GM18507 (cell line): ENCODE results near the gene RNF167.

Experiments
- DNase-seq: peaks from one replicate; pipeline ENCODE4 v3.0.0; 2011; ENCODE audit warnings: low read depth; ENCODE audit not compliant: insufficient read length; ENCODE audit errors: extremely low spot score
- FAIRE-seq: peaks from 2 replicates; lab custom pipeline; 2011; peaks lifted over from hg19 to GRCh38; lab: Jason Lieb, UNC

Gene RNF167

GRCh38 chr17:4939796-4940554, at the start of gene RNF167, which contains the start of gene SLC25A11:
Gene RNF167, plus strand, starts transcription at chr17:4940268. Its CDS starts 642 bp downstream, at chr17:4940910.
Gene SLC25A11, minus strand, starts transcription at chr17:4940046. Its CDS starts 136 bp downstream, at chr17:4939910.
- peak; percentile 88 for DNase-seq
- peak; percentile 100 for FAIRE-seq

GRCh38 chr17:4891411-4892410, 48.4 kb upstream of the RNF167 start:
- DNase-seq: no peak
- FAIRE-seq: no peak

- no peak for DNase-seq
- FAIRE-seq: no peak
Observed at GRCh38 chr17:4892499-4893221, 47.4 kb upstream of the RNF167 start.

GRCh38 chr17:4893272-4893671, 46.8 kb upstream of the RNF167 start:
- DNase-seq (no peak), FAIRE-seq (no peak)

DNA sequence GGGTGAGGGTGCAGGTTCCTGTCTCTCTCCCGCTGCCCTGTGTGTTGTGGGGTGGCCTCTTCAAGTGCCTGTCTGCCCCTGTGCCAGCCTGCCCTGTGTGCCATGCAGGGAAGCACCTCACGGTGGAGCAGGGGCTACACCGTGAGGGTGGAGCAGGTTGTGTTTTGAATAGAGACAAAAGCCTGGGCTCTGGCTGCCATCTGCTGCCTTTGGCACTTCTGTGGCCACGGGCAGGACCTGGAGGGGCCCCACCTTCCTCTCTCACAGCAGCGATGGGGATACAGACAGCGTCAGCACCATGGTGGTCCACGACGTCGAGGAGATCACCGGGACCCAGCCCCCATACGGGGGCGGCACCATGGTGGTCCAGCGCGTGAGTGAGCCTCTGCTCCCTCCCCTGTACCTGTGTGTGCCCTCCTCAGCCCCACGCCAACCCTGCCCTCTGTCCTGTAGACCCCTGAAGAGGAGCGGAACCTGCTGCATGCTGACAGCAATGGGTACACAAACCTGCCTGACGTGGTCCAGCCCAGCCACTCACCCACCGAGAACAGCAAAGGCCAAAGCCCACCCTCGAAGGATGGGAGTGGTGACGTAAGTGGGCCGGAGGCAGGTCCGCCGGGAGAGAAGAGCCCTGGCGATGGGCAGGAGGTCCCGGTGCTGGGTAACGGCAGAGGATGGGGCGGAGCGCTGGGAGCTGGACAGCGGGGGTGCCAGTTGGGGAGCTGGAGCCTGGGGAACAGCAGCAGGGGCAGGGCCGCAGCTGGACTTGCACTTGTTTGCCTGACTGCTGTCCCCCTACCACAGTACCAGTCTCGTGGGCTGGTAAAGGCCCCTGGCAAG, 46.1 kb upstream of the RNF167 start:
- DNase-seq (no peak), FAIRE-seq (no peak)

DNA sequence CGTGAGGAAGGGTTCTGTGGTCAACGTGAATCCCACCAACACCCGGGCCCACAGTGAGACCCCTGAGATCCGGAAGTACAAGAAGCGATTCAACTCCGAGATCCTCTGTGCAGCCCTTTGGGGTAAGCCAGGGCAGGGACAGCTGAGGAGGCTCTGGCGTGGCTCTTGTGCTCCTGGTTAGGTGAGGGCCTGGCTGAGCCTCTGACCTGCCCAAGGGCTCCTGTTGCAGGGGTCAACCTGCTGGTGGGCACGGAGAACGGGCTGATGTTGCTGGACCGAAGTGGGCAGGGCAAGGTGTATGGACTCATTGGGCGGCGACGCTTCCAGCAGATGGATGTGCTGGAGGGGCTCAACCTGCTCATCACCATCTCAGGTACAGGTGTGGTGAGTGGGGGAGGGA, 44.9 kb upstream of the RNF167 start:
- DNase-seq: no peak

GRCh38 chr17:4895657-4896331, 44.3 kb upstream of the RNF167 start:
- FAIRE-seq (no peak), DNase-seq (no peak)

More for the DNA sequence above, 44.9 kb upstream of the RNF167 start:
- no peak for FAIRE-seq

- FAIRE-seq (no peak), DNase-seq (no peak)
Observed at GRCh38 chr17:4896332-4897197, 43.5 kb upstream of the RNF167 start.

- no peak for FAIRE-seq
- DNase-seq: no peak
Observed at GRCh38 chr17:4897198-4897687, 42.8 kb upstream of the RNF167 start.

DNA sequence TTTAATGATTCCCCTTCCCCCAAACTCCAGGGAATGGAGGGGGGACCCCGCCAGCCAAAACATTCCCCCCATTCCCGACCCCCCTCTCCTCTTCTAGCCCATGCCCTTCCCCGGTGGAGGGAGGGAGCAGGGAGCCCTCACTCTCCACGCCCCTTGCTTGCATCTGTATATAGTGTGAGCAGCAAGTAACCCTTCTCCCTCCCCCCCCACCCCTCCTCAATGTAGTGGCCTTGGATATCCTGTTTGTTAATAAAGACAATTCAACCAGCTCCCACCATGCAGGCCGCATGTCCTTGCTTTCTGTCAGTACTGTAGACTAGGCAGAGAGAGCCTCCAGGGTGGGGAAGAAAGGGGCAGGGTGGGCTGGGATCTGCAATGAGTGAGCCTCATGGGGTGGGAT, 42.3 kb upstream of the RNF167 start:
- no peak for FAIRE-seq
- no peak for DNase-seq

- FAIRE-seq: no peak
- DNase-seq: no peak
Observed at GRCh38 chr17:4898351-4898750, 41.7 kb upstream of the RNF167 start.

- DNase-seq (no peak), FAIRE-seq (no peak)
Observed at GRCh38 chr17:4898927-4899326, 41.1 kb upstream of the RNF167 start.

DNA sequence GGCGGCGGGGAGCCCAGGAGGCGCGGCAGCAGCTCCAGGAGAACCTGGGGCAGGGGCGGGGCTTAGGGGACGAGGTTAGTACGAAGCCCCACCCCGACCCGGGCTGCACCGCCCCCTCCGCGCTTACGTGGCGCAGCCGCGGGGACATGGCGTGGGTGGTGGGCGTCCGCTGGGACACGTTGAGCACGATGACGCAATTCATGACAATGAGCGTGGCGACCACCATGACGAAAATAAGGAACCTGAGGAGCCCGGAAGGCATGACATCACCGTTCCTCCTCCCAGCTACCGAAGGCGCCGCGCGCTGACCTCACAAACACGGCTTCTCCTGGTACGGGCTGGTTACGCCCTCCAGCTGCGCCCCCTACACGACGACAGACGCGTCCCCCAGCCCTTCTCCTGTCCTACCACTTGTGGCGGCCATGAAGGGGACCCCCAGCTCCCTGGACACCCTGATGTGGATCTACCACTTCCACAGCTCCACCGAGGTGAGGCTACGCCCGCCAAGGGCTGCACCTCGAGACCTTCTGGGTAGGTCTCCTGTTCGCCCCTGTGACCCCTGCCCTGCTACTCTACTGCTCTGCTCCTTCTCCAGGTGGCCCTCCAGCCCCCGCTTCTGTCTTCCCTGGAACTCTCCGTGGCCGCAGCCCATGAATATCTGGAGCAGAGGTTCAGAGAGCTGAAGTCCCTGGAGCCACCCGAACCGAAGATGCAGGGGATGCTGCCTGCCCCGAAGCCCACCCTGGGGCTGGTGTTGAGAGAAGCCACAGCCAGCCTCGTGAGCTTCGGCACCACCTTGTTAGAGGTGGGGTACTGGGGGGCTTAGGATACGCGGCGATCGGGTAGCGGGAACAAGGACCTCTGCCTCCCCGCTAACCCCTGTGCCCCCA, 40.5 kb upstream of the RNF167 start, which contains the start of gene C17orf107:
Gene C17orf107, plus strand, starts transcription at position 196 of the 890 bp plus-strand sequence. Its CDS starts 227 bp downstream, at position 423.
- FAIRE-seq (peak; percentile 67), DNase-seq (peak; percentile 70)

- FAIRE-seq (peak; percentile 24), DNase-seq (no peak)
Observed at GRCh38 chr17:4900231-4901107, 39.6 kb upstream of the RNF167 start.

GRCh38 chr17:4901108-4901647, 38.9 kb upstream of the RNF167 start:
- DNase-seq: no peak
- FAIRE-seq: no peak
